ENCODE data around the gene PRLR.

PRLR gene

GRCh38 chr5:35026941-35027340 is 203.3 kb downstream of the PRLR start:
- no peak for FAIRE-seq

GRCh38 chr5:35026280-35026840 is 203.9 kb downstream of the PRLR start:
- FAIRE-seq: no peak

GRCh38 chr5:35024911-35025510 is 205.3 kb downstream of the PRLR start:
- FAIRE-seq: no peak

GRCh38 chr5:35023391-35024178 is 206.7 kb downstream of the PRLR start:
- FAIRE-seq: no peak

GRCh38 chr5:35016174-35017051 is 213.9 kb downstream of the PRLR start:
- FAIRE-seq: no peak

GRCh38 chr5:35015063-35015462 is 215.2 kb downstream of the PRLR start:
- FAIRE-seq: no peak

- no peak for FAIRE-seq
Measured at GRCh38 chr5:35012796-35013195, 217.5 kb downstream of the PRLR start.

- no peak for FAIRE-seq
Measured at GRCh38 chr5:35012365-35012764, 217.9 kb downstream of the PRLR start.

GRCh38 chr5:35010676-35011075 is 219.6 kb downstream of the PRLR start:
- no peak for FAIRE-seq

GRCh38 chr5:35009657-35010056 is 220.6 kb downstream of the PRLR start:
- no peak for FAIRE-seq

GRCh38 chr5:35009019-35009418 is 221.3 kb downstream of the PRLR start:
- no peak for FAIRE-seq

GRCh38 chr5:35004771-35005170 is 225.5 kb downstream of the PRLR start:
- FAIRE-seq: no peak

- FAIRE-seq: no peak
Measured at GRCh38 chr5:35004200-35004599, 226.1 kb downstream of the PRLR start.

GRCh38 chr5:35003018-35003957 is 227.0 kb downstream of the PRLR start:
- FAIRE-seq: no peak

GRCh38 chr5:35002459-35002858 is 227.8 kb downstream of the PRLR start:
- FAIRE-seq: no peak

- no peak for FAIRE-seq
Measured at GRCh38 chr5:35001842-35002241, 228.4 kb downstream of the PRLR start.

Data from islet of Langerhans (tissue), 1 donor.